Keratinocyte (primary cell): ENCODE results near the gene FABP6. TPM values are rescaled to one million over a fixed set of nuclear protein-coding genes. Genes with fewer than 3 reads are reported as not detected.

Experiments used
- DNase-seq: peaks from one replicate; pipeline ENCODE4 v3.0.0-alpha.2; 2011; ENCODE audit warnings: low read depth, missing footprints, low spot score
- FAIRE-seq: peaks from 2 replicates; lab custom pipeline; 2011; peaks lifted over from hg19 to GRCh38; lab: Jason Lieb, UNC
- H2AFZ ChIP-seq: 2 replicates; pipeline ENCODE4 v1.6.0; 2012; ENCODE audit warnings: low read length, control low read depth, inconsistent platforms; ENCODE audit not compliant: control insufficient read depth
- H3K27ac ChIP-seq: 2 replicates; pipeline ENCODE4 v1.5.1; 2011; ENCODE audit warnings: low read length; ENCODE audit not compliant: control insufficient read depth, insufficient read depth
- H3K27me3 ChIP-seq: 3 replicates; pipeline ENCODE4 v1.6.0; 2011; ENCODE audit warnings: low read length; ENCODE audit not compliant: control insufficient read depth, insufficient read depth; ENCODE audit errors: extremely low read depth
- H3K36me3 ChIP-seq, 2 experiments: 2 replicates in 1 of 2; 3 replicates in 1 of 2; pipeline ENCODE4 v1.5.1; 2011; ENCODE audit warnings: low read length in 2 of 2, mild to moderate bottlenecking in 1 of 2; ENCODE audit not compliant: control insufficient read depth in 2 of 2, insufficient read depth in 2 of 2; ENCODE audit errors: extremely low read depth in 1 of 2
- H3K4me1 ChIP-seq: 3 replicates; pipeline ENCODE4 v1.5.1; 2011; ENCODE audit warnings: low read length; ENCODE audit not compliant: control insufficient read depth, insufficient read depth; ENCODE audit errors: extremely low read depth
- H3K4me2 ChIP-seq: 3 replicates; pipeline ENCODE4 v1.6.0; 2011; ENCODE audit warnings: low read depth, low read length; ENCODE audit not compliant: control insufficient read depth, insufficient read depth; ENCODE audit errors: extremely low read depth
- H3K4me3 ChIP-seq, 3 experiments: fragments of 200-600 bp in 1 of 3; sonication (generic) in 1 of 3; 2 replicates in 2 of 3; 3 replicates in 1 of 3; pipeline ENCODE4 v1.5.1; 2011 to 2016; ENCODE audit warnings: low read length in 3 of 3, mild to moderate bottlenecking in 3 of 3, control low read depth in 2 of 3, inconsistent platforms in 1 of 3, low read depth in 1 of 3, mixed read lengths in 1 of 3, mixed run types in 1 of 3, moderate library complexity in 1 of 3; ENCODE audit not compliant: control insufficient read depth in 2 of 3, insufficient read depth in 2 of 3; ENCODE audit errors: extremely low read depth in 1 of 3
- H3K79me2 ChIP-seq: 2 replicates; pipeline ENCODE4 v1.6.0; 2012; ENCODE audit warnings: low read length; ENCODE audit not compliant: control insufficient read depth, insufficient read depth
- H3K9ac ChIP-seq: 3 replicates; pipeline ENCODE4 v1.6.0; 2011; ENCODE audit warnings: low read length; ENCODE audit not compliant: control insufficient read depth, insufficient read depth; ENCODE audit errors: extremely low read depth
- H3K9me1 ChIP-seq: 3 replicates; pipeline ENCODE4 v1.6.0; 2011; ENCODE audit warnings: low read length; ENCODE audit not compliant: control insufficient read depth, insufficient read depth; ENCODE audit errors: extremely low read depth
- H3K9me3 ChIP-seq: 2 replicates; pipeline ENCODE4 v1.5.1; 2012; ENCODE audit warnings: low read depth, low read length; ENCODE audit not compliant: control insufficient read depth
- H4K20me1 ChIP-seq: 3 replicates; pipeline ENCODE4 v1.6.0; 2011; ENCODE audit warnings: low read length; ENCODE audit not compliant: control insufficient read depth, insufficient read depth; ENCODE audit errors: extremely low read depth
- EZH2 ChIP-seq: IDR thresholded peaks from one replicate; pipeline ENCODE4 v1.6.1; 2012; ENCODE audit warnings: inconsistent platforms, mild to moderate bottlenecking, low read length, moderate library complexity
- dilution Hi-C: fragments of 300-500 bp; cut with MboI; formaldehyde crosslinking; loops from one replicate; pipeline ENCODE4 v1.7.0; 2020; ENCODE audit warnings: low sequenced_read_pairs; ENCODE audit not compliant: extremely low pct_ligation_motif_present
- polyA plus RNA-seq, 5 experiments: library from polyadenylated mRNA; depleted of rRNA in 3 of 5; stranded (reverse) in 3 of 5; stranded (forward) in 1 of 5; unstranded in 1 of 5; fragments of >200 nt; gene quantifications; 1 replicate in 1 of 5; 2 replicates in 3 of 5; 3 replicates in 1 of 5; pipeline versions ENCODE4 v1.2.1 to v1.2.3, GENCODE V29; 2011 to 2012; ENCODE audit warnings: missing spikeins in 2 of 5, low read depth in 1 of 5, low replicate concordance in 1 of 5
- TF ChIP-seq, protein P1 (sequence below), 3 experiments: IDR thresholded peaks in 1 of 3; conservative IDR thresholded peaks in 1 of 3; optimal IDR thresholded peaks in 1 of 3; 2 replicates in 2 of 3; 3 replicates in 1 of 3; pipeline versions ENCODE3 to v1.5.1; 2011; ENCODE audit warnings: low read length in 3 of 3, mild to moderate bottlenecking in 3 of 3, moderate library complexity in 2 of 3, control low read depth in 1 of 3, inconsistent platforms in 1 of 3; ENCODE audit not compliant: insufficient read depth in 2 of 3; ENCODE audit errors: extremely low read depth in 1 of 3

The FABP6 gene
- polyA plus RNA-seq, 1 donor (not counting 4 experiments of a cell fraction or from before 2014, with no cell fraction given), result 0.25 TPM

DNA sequence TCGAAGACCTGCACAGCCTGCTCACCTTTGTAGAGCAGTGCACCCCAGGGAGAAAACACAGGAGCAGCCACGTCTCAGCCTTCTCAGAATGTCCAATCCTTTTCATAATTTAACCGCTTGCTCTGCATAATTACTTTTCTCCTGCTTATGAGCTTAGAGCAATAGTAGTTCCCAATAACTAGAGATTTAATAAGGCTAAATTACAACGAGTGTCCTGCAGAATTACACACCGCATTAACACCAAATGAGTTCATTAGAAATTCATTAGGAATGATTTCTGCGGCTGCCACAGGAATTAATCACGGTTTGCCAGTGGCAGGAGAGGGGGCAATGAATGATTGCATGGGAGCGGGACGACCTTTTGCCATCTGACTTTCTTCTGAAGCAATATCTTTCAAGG lies 18.7 kb upstream of the FABP6 start:
- no peak for FAIRE-seq
- Histone ChIP-seq H3K4me1 (peaks cover 5% of the 10 kb centered on the region), H3K9me1 (no peaks in the 10 kb centered on the region), H4K20me1 (no peaks in the 10 kb centered on the region), H3K4me3 (no peak overlapping the region), H2AFZ (no peak overlapping the region), H3K36me3 (no peaks in the 10 kb centered on the region), H3K79me2 (no peaks in the 10 kb centered on the region), H3K27ac (no peak overlapping the region), H3K9me3 (no peaks in the 10 kb centered on the region), H3K9ac (no peak overlapping the region), H3K4me2 (no peak overlapping the region), H3K27me3 (no peaks in the 10 kb centered on the region)
- dilution Hi-C loops, result no loop called here
- DNase-seq, result no peak
- TF ChIP-seq, protein P1, sequence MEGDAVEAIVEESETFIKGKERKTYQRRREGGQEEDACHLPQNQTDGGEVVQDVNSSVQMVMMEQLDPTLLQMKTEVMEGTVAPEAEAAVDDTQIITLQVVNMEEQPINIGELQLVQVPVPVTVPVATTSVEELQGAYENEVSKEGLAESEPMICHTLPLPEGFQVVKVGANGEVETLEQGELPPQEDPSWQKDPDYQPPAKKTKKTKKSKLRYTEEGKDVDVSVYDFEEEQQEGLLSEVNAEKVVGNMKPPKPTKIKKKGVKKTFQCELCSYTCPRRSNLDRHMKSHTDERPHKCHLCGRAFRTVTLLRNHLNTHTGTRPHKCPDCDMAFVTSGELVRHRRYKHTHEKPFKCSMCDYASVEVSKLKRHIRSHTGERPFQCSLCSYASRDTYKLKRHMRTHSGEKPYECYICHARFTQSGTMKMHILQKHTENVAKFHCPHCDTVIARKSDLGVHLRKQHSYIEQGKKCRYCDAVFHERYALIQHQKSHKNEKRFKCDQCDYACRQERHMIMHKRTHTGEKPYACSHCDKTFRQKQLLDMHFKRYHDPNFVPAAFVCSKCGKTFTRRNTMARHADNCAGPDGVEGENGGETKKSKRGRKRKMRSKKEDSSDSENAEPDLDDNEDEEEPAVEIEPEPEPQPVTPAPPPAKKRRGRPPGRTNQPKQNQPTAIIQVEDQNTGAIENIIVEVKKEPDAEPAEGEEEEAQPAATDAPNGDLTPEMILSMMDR (optimal IDR thresholded peaks at IDR 0.05 in 1 of 3, IDR thresholded peaks at IDR 0.05 in 1 of 3, conservative IDR thresholded peaks at IDR 0.05 in 1 of 3; ENCODE audit: extremely low read depth in 1 of 3, insufficient read depth in 2 of 3, low read length in 3 of 3), result no peak
- TF ChIP-seq EZH2, result no peak

DNA sequence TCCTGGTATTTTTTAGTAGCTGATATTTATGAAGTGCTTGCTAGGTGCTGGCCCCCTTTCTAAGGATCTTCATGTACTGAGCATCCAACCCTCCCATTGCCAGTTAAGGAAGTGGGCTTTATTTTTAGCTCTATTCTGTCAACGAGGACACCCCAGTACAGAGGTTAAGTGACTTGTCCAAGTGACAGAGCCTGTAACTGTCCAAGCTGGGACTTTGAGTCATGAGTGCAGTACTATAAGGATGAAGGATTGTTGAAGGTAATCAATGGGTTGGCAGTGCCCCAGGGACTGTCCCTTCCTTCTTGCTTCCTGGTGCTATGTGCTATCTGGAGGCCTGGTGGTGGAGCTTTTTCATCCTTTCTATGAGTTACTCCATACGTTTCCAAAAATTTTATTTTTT lies 18.0 kb upstream of the FABP6 start:
- Histone ChIP-seq H3K9ac (no peak overlapping the region), H3K9me3 (no peaks in the 10 kb centered on the region), H3K27me3 (no peaks in the 10 kb centered on the region), H3K36me3 (no peaks in the 10 kb centered on the region), H3K4me2 (no peak overlapping the region), H3K79me2 (no peaks in the 10 kb centered on the region), H4K20me1 (no peaks in the 10 kb centered on the region), H2AFZ (no peak overlapping the region), H3K4me3 (no peak overlapping the region), H3K9me1 (no peaks in the 10 kb centered on the region), H3K27ac (no peak overlapping the region), H3K4me1 (peaks cover 5% of the 10 kb centered on the region)
- TF ChIP-seq EZH2, result no peak
- TF ChIP-seq, protein P1 (optimal IDR thresholded peaks at IDR 0.05 in 1 of 3, IDR thresholded peaks at IDR 0.05 in 1 of 3, conservative IDR thresholded peaks at IDR 0.05 in 1 of 3; ENCODE audit: extremely low read depth in 1 of 3, insufficient read depth in 2 of 3, low read length in 3 of 3), result no peak
- DNase-seq (no peak), FAIRE-seq (no peak)
- dilution Hi-C loops, result no loop called here
